ENCODE data around the gene SH2D6.

- TF ChIP-seq CTCF (IDR thresholded peaks at IDR 0.05) (no peak), POLR2A (IDR thresholded peaks at IDR 0.05) (no peak)
Observed at GRCh38 chr2:85401464-85401805, 17.1 kb upstream of the SH2D6 start.

Data from lower leg skin (tissue), 3 donors.